HG02870 (cell line): ENCODE data around the gene TYMS.

Experiments used
- ATAC-seq: cut with Tn5 transposase; IDR thresholded peaks from one replicate; pipeline ENCODE4 v1.9.1; 2021; ENCODE audit warnings: mild to moderate bottlenecking, moderate library complexity; ENCODE audit not compliant: unreplicated experiment

Gene TYMS

GRCh38 chr18:710418-711300 is 53.2 kb downstream of the TYMS start:
- ATAC-seq: no peak

- no peak for ATAC-seq
These were observed 53.8 kb downstream of the TYMS start for GRCh38 chr18:711310-711656.

DNA sequence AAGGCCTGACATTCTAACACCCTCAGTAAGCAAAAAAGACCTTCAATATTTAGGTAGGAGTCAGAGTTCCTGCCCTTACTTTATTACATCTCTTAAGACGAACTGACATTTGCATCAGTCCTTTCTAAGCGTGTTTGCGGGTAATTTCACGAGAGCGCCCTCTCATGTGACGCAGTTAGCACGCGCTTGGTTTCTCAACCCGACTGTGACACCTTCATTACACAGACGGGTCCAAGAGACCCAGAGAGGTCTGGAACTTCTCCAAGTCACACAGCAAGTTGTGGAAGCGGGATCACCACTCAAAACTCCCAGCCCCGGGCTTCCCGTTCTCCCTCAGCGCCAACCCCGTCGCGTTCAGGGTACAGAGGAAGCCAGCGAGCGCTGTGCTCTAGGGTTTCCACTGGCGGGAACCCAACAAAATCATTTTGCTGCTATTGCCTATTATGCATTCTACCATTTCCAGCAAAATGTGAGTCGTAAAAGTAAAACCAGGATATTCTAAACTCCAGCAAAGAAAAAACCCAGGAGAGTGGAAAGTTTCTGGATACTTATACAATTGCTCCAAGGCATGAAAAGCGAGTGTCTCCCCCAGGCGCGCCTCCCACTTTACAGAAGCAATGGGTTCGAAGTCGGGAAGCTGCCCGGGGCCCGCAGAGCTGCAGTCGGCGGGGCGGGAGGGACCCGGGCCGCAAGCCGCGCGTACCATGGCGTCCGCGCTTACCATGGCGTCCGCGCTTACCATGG is 54.4 kb downstream of the TYMS start:
- ATAC-seq: peak; percentile 73

GRCh38 chr18:712401-713134 is 55.1 kb downstream of the TYMS start, which contains the start of gene ENOSF1:
TSS of gene ENOSF1 (minus strand) at chr18:712630. CDS start at chr18:712587, 43 bp downstream.
- peak; percentile 69 for ATAC-seq

DNA sequence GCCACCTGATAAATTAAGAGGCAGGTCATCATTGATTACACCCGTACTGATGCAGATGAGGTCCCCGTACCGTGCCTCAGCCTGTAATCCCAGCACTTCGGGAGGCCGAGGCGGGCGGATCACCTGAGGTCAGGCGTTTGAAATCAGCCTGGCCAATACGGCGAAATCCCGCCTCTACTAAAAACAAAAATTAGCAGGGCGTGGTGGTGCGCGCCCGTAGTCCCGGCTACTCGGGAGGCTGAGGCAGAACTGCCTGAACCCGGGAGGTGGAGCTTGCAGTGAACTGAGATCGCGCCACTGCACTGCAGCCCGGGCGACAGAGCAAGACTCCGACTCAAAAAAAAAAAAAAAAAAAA is 55.7 kb downstream of the TYMS start:
- no peak for ATAC-seq

- ATAC-seq: no peak
These were observed 58.2 kb downstream of the TYMS start for GRCh38 chr18:715626-716025.

GRCh38 chr18:717003-717402 is 59.5 kb downstream of the TYMS start:
- no peak for ATAC-seq
